GM21447 (cell line): Measurements from ENCODE around the gene HHIPL1.

Source experiments
- ATAC-seq: cut with Tn5 transposase; IDR thresholded peaks from one replicate; pipeline ENCODE4 v1.9.1; 2021; ENCODE audit not compliant: unreplicated experiment

The HHIPL1 gene

DNA sequence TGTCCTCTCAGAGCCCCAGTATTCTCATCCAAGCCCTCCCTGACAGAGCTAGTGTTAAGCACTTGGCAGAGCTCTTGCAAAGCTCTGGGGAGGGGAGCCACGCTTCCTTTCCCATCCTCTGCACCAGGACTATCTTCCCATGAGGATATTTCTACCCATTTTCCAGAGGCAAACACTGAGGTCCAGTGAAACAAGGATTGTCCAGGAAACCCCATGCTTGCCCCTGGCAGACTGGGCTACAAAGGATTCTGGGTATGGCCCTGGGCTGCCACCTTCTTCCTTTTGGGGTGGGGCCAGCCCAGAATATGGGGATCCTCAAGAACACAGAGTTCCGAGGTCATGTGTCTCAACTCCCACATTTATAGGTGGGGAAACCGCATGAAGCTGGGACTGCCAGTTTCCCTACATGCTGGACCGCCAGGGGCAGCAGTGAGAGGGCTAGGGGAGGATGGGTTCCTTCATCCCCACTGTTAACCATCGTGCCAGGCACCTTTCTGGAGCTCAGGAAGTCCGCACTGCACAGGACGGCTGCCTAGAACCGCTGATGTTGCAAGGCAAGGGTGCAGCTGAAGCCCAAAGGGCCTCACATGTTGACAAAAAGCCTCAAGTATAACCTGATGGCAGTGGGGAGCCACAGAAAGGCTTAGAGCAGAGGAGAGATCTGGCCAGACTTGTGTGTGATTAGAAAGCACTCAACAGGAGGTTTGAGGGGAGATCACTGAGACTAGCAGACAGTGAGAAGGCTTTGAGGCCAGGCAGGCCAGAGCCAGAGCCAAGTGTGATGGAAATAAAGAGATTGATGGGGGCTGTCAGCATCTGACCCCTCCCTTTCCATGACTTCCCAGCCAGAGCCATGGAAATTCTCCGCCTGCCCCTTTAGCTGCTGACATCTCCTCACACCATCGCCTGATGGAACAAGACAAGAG is 35.4 kb upstream of the HHIPL1 start:
- ATAC-seq = no peak

DNA sequence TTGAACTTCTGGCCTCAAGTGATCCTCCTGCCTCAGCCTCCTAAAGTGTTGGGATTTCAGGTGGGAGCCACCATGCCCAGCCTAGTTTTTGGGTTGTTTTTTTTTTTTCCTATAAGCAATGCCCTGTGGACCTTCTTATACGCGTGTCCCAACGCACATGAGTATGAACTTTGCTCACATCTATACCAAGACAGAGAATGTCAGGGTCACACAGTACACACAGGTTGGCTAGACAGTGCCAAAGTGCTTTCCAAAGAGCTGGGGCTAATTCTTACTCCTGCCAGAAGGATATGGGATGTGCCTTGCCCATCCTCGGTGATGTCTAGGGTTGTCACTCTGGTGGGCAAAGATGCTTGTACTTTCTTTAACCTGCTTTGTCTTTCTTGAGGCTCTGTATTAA is 33.3 kb upstream of the HHIPL1 start:
- ATAC-seq = no peak

DNA sequence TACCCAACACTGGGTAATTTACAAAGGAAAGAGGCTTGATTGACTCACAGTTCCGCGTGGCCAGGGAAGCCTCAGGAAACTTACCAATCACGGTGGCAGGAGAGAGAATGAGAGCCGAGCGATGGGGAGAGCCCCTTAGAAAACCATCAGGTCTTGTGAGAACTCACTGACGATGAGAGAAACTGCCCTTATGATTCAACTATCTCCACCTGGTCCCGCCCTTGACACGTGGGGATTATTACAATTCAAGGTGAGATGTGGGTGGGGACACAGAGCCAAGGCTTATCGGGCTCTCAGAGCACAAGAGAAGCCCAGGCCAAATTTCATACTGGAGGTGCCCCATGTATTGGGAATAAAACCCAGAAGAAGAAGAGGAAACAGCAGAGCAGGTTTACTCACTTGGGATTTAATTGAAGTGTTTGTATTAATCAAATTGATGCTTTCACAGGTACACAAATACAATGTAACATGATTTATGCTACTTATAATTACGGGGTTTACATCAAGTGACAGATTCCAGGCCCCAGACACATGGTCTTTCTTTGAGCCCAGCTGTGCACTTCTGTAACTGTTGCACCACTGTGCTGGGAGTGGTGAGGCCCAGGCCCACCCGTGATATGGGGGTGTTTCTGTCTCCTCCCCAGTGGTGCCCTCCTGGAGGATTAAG is 32.7 kb upstream of the HHIPL1 start:
- no peak for ATAC-seq

DNA sequence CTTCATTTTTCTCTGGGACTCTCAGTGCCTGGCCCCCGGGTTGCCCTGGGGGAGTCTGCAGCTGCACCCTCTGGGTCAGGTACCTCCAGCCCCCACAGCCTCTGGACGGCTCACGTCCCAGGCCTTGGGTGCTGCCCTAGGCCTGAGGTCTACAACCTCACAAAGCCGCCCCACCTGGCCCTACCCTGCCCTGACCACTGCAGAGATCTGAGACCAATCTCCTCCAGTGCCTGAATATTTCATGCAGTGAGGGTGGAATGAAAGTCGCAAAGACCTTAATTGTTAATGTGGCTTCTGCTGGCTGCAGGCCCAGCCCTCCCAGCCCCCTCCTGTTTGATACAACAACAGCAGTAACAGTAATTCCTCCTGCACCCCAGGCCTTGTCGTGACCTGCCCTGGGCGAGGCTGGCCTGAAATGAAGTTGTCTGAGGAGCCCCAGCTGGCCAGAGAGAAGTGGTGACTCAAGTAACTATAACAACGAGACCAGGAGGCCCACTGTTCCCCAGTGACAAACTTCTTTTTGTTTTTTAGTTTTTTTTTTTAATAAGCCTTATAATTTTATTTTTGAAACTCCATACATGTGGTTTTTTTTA is 32.1 kb upstream of the HHIPL1 start:
- ATAC-seq = no peak

DNA sequence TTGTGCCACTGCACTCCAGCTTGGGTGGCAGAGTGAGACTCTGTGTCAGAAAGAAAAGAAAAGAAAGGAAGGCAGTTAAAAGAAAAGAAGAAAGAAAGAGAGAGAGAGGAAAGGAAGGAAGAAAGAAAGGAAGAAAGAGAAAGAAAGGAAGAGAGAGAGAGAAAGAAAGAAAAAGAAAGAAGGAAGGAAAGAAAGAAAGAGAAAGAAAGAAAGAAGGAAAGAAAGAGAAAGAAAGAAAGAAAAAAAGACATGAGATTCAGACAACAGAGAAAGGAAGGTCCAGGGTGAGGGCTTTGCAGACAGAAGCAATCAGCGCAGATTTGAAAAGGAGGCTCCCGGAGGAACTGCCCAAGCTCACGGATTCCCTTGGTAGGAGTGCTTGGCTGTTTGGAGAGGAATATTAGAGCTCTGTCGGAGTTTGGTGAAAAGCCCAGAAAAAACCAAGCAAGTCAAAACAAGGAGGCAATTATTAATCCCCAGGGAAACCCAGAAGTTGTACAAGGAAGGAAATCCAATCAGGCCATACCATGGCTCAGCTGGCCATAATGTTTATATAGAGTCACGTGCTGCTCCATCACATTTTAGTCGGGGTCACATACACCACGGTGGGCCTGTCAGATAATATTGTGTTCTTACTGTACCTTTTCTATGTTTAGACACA is 29.3 kb upstream of the HHIPL1 start:
- no peak for ATAC-seq

DNA sequence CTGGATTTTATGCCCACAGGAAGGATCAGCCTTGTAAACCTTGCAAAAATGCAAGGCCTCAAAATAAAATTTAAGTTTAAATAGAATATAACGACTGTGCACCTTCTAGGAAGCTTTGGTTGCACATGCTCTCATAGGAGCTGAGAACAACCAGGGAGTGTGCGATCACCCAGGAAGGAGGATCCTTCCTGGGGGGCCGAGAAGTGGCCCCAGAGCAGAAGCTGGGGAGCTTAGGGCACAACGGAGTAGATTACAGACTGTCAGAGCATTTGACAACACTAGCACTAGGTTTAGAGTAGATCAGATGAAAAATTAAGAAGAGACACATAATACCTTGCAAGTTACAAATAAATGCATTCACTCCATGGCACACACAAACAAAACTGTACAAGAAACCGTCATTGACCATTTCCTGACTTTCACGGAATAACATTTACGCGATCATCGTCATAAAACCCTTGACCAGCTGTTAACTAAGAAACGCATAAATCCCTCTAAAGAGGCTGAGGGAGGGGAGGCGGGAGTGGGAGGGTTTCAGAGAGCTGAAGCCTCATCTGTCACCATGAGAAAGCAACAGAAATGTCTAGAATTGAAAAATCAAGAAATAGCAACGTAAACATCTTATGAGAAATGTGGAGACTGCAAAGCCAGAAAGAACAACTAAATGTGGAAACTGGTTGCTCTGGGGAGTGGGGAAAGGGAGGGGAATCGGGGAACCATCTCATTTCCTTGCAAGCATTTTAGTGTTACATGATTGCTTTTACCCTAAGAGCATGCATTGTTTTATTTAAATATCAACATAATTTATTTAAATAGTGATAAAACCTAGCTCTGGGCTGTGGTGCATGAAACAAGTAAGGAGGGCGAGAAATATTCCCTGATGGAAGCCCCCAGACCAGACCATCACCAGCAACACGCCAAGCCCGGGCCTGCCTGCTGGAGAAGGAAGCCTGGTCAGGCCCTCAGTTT is 27.8 kb upstream of the HHIPL1 start:
- ATAC-seq = no peak

DNA sequence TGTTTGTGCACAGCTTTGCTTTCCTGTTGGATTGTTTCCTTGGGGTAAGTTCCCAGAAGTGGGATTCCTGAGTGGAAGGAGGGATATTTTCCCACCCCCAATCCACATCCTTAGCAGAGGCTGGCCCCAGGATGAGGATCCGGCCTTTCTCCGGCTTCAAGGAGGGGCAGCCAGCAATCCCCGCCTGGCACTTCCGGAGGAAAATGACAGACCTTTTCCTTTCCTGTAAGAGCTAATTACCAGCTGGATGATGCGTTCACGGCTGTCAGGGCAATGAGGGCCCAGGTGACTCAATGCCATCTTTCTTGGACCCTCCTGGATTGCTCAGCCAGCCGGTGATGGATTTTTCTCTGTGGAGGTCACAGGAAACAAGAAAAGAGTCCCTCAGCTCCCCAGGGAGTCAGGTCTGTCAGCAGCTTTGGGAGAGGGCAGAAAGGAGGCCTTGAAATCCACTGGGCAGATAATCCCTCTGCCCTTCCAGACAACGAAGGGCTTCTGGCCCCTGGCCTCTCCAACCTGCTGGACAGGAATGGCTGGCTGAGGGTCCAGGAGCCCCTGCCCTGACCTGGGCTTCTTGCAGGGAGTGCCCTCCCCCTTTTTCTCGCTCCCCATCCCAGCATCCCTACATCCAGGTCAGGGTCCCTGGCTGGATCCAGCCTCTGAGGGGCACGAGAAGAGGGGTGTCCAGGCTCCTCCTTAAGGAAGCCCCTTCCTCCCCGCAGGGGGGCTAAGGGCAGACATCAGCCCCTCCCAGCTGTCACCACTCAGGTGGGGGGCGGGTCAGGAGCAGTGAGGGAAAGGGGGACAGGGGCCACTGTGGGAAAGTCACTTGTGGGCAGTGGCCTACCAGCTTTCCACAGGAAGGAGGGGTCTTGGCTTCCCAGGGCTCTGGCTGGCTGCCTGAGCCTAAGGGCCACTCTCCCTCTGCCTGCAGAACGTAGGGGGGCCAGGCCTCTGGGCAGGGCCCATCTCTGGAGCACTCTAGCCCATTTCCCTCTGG is 24.8 kb upstream of the HHIPL1 start:
- no peak for ATAC-seq

DNA sequence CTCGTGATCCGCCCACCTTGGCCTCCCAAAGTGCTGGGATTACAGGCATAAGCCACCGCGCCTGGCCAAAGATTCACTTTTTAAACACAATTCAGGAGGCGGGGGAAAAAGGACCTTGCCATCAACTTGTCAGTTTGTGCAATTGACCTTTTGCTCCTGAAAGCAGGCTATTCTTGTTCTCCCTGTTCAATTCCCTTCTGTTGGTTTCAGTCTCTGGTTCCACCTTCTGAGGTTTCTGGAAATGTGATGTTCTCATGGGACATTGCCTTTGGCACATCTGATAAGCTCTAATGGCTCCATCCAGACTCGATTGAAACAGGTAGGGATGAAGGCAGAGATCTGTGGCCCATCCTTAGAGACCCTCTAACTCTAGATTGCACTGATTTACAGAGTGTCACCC is 23.0 kb upstream of the HHIPL1 start:
- no peak for ATAC-seq

DNA sequence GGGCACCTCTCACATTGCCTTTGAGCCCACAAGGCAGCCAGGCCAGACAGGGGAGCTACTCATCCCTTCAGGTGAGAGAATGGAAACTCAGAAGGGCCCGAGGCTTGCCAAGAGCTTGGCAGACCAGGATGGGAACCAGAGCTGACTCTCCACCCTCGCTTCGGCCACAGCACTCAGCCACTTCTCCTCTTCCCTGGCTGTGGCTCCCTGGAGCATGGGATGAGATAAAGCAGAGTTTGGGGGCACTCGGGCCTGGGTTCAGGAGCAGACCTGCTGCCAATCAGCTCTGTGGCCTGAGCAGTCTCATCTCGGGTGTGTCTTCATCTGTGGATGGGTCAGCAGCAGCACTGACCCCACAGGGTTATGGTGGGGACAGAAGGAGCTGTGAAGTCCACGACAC is 20.9 kb upstream of the HHIPL1 start:
- no peak for ATAC-seq

DNA sequence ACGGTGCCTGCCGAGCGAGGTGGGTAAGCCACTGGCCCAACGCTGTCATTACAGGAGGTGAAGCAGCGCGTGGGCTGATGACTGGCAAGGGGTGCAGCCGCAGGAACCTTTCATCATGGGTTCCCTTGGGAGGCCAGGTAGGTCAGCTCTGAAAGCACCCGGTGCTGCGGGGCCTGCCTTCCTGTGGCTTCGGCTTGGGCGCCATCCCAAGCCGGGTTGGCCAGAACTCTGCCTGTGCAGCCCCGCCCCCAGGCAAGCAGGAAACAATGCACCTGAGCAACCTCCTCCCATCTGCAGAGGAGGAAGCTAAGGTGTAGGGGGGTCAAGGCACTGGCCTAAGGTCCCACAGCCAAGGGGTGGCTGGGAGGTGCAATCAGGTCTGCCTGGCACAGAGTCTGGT is 20.0 kb upstream of the HHIPL1 start:
- ATAC-seq = no peak

DNA sequence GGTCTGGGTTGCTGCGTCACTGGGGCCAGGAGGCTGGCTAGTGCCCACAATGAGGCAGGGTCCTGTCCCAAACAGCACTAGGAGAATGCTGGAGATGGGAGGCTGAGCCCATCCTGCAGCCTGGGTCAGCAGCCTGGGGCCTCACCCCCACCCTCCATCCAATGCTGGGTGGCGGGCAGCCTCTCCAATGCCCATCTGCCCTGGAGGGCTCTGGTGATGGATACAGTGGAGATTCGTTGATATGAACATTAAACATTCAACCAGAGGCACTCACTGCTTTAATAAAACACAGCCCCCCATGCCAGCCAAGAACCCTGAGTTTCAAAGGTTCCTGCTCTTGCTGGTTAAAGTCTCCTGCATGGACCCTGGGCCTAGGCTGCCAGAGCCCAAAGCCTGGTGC is 19.5 kb upstream of the HHIPL1 start:
- no peak for ATAC-seq

DNA sequence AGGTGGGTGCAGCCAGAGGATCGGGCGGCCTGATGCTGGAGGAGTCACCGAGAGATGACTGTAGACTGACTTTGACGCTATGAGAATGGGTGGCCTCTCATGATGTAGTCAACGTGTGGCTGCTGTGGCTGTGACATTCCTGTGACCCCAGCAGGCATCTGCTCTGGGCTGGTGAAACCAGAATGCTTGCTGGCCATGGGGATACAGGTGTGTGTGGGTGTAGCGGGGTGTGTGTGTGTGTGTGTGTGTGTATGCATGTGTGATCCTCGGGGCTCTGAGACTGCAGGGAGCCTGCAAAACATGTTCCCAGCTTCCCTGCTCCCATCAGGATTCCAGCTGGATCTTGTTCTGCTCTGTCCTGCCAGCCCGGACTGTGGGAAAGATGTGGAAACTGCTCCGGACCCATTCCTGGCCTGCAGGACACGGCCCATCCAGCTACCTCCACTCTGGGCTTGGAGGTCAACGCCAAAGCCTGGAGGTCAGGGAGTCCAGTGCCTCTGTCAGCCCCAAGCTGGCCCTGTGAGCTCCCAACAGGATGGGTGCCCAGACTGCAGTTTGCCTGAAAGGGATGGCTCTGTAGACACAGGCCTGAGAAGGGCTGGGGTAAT is 18.8 kb upstream of the HHIPL1 start:
- ATAC-seq = no peak

DNA sequence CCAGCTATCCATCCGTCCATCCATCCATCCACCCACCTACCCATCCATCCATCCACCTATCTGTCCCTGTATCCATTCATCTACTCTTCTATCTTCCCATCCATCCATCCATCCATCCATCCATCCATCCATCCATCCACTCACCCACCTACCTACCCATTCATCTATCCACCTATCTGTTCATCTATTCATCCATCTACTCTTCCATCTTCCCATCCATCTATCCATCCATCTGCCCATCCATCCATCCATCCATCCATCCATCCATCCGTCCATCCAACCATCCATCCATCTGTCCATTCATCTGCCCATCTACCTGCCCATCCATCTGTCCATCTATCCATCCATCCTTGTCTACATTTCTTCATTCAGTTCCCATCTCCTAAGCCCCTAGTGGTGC is 17.8 kb upstream of the HHIPL1 start:
- no peak for ATAC-seq

DNA sequence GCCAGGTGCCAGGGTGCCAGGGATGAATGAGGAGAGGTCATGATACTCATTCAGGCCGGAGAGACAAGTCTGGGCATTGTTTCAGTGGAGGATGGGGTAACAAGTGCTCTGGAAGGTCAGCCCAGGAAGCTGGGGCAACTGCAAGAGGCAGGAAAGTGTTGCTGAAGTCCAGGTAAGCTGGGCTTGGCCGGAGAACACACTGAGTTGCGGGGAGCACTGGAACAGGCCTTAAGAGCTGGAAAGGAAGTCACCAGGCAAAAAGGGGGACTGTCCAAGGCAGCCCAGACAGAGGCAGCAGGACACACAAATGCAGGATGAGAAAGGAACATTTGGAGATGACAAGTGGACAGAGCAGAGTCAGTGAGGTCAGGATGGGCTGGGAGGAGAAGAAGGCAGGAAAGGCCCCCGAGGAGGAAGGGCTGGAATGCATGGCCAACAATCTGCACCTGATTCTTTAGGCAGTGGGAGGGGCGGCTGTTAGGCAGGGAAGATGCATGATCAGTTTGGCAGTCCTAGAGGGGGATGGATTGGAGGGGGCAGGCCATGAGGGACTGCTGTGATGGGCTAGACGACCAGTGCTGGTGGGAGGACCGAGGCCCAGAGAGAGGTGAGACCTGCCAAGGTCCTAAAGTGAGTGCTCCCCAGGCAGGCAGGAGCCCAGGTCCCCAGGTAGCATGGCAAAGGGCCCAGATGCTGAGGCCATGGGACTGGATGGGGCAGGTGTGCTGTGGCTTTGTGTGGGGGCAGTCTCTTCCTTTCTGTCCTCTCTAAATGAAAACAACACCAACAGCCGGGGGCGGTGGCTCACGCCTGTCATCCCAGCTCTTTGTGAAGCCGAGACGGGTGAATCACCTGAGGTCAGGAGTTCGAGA is 17.2 kb upstream of the HHIPL1 start:
- no peak for ATAC-seq

DNA sequence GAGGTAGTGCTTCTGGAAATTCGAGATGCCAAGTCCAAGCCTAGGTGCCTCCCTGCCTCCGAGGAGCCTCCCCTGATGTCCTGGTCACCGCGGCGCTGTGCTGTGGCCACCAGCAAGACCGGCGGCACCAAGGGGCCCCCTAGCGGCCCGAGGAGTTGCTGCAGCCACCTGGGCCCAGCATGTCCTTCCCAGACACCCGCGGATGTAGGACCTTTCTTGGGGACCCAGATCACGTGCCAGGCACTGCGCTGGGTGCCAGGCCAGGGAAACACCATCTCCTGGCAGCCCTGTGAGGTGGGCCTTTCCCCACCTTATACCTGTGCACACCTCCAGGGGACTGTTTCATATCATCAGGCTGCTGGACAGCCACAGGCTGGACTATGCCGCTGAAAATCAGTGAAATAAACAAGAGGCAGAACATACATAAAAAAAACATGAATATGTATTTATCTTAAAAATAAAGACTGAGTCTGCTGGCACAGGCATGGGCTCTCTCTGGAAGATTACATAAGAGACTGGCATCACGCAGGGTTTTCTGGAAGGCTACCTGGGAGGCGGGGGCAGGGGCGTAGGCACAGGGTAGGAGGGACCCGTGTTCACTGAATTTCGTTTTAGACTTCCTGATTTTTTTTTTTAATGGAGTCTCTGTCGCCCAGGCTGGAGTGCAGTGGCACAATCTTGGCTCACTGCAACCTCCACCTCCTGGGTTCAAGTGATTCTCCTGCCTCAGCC is 15.9 kb upstream of the HHIPL1 start:
- ATAC-seq = no peak

DNA sequence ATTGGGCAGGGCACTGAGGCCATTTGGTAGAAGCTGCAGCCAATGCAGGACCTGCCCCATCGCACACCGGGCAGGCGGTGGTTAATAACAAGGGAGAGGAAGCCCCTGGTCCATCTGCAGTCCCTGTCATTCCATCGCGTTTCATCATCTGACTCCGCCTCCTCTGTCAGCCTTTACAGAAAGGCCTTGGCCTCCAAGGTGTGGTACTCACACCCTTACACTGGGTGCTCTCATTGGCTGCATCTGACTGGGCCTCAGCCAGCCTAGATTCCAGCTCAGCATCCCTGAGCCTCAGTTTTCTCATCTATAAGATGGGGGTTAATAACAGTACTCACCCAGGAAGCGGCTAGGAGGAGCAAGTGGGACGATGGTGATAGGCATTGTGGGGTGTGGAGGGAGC is 14.7 kb upstream of the HHIPL1 start:
- no peak for ATAC-seq

DNA sequence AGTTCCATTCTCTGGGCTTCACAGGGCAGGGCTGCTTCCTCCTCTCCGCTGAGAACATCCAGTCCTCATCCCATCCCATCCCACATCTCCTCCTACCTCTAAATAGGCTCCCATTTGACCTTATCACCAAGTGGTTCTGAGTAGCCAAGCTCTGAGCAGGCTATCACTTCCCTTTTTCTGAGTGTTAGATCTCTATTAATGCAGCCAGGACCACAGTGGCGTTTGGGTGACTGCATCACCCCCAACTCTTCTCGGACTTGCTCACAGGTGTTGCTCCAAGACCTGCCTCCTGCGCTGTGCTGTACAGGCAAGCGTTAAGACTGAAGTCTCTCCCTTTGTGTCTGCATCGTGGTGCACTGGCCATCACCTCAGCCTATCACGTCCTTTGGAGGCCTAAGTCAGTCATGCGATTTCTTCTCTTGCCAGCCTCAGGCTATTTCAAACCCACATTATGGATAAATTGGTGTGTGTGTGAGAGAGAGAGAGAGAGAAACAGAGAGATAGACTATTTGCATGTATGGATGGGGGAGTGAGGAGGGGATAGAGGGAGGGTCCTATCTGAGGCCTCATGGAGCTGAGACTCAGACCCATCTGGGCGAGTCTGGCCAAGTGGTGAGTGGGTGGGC is 12.4 kb upstream of the HHIPL1 start:
- ATAC-seq = no peak
